WTC11 (cell line): ENCODE results near the gene PTPMT1.

Experiments
- OVOL2 ChIP-seq: fragments of 250-450 bp; sonication (Bioruptor Pico); IDR thresholded peaks from 2 replicates; pipeline ENCODE4 v1.9.0; 2021; ENCODE audit warnings: mild to moderate bottlenecking, borderline replicate concordance
- TF ChIP-seq, protein P1 (sequence below): fragments of 200-600 bp; IDR thresholded peaks from 2 replicates; pipeline ENCODE4 v1.8.0; 2022; ENCODE audit warnings: antibody characterized with exemption
- TF ChIP-seq, protein P2 (sequence below): sonication (generic); formaldehyde crosslinking; IDR thresholded peaks from 2 replicates; pipeline ENCODE4 v1.8.0; 2022; ENCODE audit warnings: mild to moderate bottlenecking, missing genetic modification reagents
- TF ChIP-seq, protein P3 (sequence below): sonication (generic); formaldehyde crosslinking; IDR thresholded peaks from 2 replicates; pipeline ENCODE4 v1.8.1; 2023; ENCODE audit warnings: mild to moderate bottlenecking, missing genetic modification reagents, borderline replicate concordance

DNA sequence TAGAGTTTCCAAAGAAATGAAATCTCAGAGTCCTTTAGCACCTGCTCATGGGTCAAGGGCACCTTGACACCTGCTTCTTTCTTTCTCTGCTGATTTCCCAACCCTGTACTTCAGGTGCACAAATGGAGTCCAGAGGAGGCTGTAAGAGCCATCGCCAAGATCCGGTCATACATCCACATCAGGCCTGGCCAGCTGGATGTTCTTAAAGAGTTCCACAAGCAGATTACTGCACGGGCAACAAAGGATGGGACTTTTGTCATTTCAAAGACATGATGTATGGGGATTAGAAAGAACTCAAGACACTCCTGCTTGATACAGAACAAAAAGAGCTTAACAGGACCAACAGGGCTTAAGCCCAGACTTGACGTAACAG is 5.9 kb downstream of the PTPMT1 start:
- TF ChIP-seq, protein P1, sequence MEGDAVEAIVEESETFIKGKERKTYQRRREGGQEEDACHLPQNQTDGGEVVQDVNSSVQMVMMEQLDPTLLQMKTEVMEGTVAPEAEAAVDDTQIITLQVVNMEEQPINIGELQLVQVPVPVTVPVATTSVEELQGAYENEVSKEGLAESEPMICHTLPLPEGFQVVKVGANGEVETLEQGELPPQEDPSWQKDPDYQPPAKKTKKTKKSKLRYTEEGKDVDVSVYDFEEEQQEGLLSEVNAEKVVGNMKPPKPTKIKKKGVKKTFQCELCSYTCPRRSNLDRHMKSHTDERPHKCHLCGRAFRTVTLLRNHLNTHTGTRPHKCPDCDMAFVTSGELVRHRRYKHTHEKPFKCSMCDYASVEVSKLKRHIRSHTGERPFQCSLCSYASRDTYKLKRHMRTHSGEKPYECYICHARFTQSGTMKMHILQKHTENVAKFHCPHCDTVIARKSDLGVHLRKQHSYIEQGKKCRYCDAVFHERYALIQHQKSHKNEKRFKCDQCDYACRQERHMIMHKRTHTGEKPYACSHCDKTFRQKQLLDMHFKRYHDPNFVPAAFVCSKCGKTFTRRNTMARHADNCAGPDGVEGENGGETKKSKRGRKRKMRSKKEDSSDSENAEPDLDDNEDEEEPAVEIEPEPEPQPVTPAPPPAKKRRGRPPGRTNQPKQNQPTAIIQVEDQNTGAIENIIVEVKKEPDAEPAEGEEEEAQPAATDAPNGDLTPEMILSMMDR: no peak
- TF ChIP-seq OVOL2 (CRISPR knock-in tag): no peak
- TF ChIP-seq, protein P2, sequence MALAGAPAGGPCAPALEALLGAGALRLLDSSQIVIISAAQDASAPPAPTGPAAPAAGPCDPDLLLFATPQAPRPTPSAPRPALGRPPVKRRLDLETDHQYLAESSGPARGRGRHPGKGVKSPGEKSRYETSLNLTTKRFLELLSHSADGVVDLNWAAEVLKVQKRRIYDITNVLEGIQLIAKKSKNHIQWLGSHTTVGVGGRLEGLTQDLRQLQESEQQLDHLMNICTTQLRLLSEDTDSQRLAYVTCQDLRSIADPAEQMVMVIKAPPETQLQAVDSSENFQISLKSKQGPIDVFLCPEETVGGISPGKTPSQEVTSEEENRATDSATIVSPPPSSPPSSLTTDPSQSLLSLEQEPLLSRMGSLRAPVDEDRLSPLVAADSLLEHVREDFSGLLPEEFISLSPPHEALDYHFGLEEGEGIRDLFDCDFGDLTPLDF: no peak
- TF ChIP-seq, protein P3, sequence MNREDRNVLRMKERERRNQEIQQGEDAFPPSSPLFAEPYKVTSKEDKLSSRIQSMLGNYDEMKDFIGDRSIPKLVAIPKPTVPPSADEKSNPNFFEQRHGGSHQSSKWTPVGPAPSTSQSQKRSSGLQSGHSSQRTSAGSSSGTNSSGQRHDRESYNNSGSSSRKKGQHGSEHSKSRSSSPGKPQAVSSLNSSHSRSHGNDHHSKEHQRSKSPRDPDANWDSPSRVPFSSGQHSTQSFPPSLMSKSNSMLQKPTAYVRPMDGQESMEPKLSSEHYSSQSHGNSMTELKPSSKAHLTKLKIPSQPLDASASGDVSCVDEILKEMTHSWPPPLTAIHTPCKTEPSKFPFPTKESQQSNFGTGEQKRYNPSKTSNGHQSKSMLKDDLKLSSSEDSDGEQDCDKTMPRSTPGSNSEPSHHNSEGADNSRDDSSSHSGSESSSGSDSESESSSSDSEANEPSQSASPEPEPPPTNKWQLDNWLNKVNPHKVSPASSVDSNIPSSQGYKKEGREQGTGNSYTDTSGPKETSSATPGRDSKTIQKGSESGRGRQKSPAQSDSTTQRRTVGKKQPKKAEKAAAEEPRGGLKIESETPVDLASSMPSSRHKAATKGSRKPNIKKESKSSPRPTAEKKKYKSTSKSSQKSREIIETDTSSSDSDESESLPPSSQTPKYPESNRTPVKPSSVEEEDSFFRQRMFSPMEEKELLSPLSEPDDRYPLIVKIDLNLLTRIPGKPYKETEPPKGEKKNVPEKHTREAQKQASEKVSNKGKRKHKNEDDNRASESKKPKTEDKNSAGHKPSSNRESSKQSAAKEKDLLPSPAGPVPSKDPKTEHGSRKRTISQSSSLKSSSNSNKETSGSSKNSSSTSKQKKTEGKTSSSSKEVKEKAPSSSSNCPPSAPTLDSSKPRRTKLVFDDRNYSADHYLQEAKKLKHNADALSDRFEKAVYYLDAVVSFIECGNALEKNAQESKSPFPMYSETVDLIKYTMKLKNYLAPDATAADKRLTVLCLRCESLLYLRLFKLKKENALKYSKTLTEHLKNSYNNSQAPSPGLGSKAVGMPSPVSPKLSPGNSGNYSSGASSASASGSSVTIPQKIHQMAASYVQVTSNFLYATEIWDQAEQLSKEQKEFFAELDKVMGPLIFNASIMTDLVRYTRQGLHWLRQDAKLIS (CRISPR knock-in tag): no peak
